Muscle layer of colon (tissue), 2 donors: ENCODE data around the gene CELF4.

Experiments used
- H3K27ac ChIP-seq: one replicate; pipeline ENCODE4 v1.7.0; 2013; ENCODE audit warnings: low read depth, mild to moderate bottlenecking, low read length, moderate library complexity
- H3K27me3 ChIP-seq, 2 donors: one replicate each; pipeline ENCODE4 v1.7.0; 2013; ENCODE audit warnings: low read length in 2 of 2, mild to moderate bottlenecking in 2 of 2; ENCODE audit not compliant: insufficient read depth in 2 of 2, control insufficient read depth in 1 of 2
- H3K36me3 ChIP-seq: one replicate; pipeline ENCODE4 v1.7.0; 2013; ENCODE audit warnings: mild to moderate bottlenecking, low read length; ENCODE audit not compliant: insufficient read depth
- H3K4me1 ChIP-seq: one replicate; pipeline ENCODE4 v1.7.0; 2013; ENCODE audit warnings: mild to moderate bottlenecking, low read length; ENCODE audit not compliant: insufficient read depth
- H3K4me3 ChIP-seq, 2 donors: one replicate each; pipeline ENCODE4 v1.7.0; 2013; ENCODE audit warnings: low read length in 2 of 2, low read depth in 1 of 2, mild to moderate bottlenecking in 1 of 2, moderate library complexity in 1 of 2
- H3K9ac ChIP-seq: one replicate; pipeline ENCODE4 v1.7.0; 2013; ENCODE audit warnings: low read length
- H3K9me3 ChIP-seq: one replicate; pipeline ENCODE4 v1.7.0; 2013; ENCODE audit warnings: mild to moderate bottlenecking, low read length
- donor health status: abdominal sarcoma.
- donor health status: Adenocarcinoma of cecum.

CELF4 gene

GRCh38 chr18:37313624-37314023 lies 252.0 kb downstream of the CELF4 start:
- H3K27me3 ChIP-seq = no peaks in the 10 kb centered on the region
- no peaks in the 10 kb centered on the region for H3K4me1 ChIP-seq
- H3K27ac ChIP-seq = no peak overlapping the region
- no peaks in the 10 kb centered on the region for H3K9me3 ChIP-seq
- no peaks in the 10 kb centered on the region for H3K36me3 ChIP-seq
- H3K4me3 ChIP-seq = no peak overlapping the region
- H3K9ac ChIP-seq = no peak overlapping the region

- no peaks in the 10 kb centered on the region for H3K4me1 ChIP-seq
- H3K9me3 ChIP-seq = no peaks in the 10 kb centered on the region
- H3K36me3 ChIP-seq = no peaks in the 10 kb centered on the region
- H3K9ac ChIP-seq = no peak overlapping the region
- H3K27me3 ChIP-seq = no peaks in the 10 kb centered on the region
- H3K4me3 ChIP-seq = no peak overlapping the region
- H3K27ac ChIP-seq = no peak overlapping the region
These were observed 255.7 kb downstream of the CELF4 start for GRCh38 chr18:37309861-37310260.

DNA sequence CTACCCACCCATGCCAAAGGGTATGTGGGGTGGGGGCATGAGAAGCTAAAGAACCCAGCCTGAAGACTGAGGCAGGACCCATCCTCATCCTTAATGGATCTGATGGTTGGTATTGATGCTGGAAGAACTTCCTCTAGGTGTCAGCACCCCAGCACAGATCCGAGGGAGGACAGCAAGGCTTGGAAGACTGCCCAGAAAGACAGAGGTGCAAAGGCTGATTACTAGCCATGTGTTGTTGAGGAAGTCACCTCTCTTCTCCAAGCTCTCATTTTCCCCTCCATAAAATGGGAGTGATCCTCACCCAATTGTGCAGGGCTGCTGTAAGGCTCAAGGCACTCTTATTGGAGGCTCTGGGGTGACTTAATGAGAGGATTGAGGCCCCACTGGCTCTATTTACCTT lies 256.5 kb downstream of the CELF4 start:
- Histone ChIP-seq H3K36me3 (no peaks in the 10 kb centered on the region), H3K27me3 (no peaks in the 10 kb centered on the region), H3K4me3 (no peak overlapping the region), H3K9ac (no peak overlapping the region), H3K4me1 (no peaks in the 10 kb centered on the region), H3K27ac (no peak overlapping the region), H3K9me3 (no peaks in the 10 kb centered on the region)

GRCh38 chr18:37307181-37307580 lies 258.4 kb downstream of the CELF4 start:
- Histone ChIP-seq H3K36me3 (no peaks in the 10 kb centered on the region), H3K9ac (no peak overlapping the region), H3K4me1 (no peaks in the 10 kb centered on the region), H3K27me3 (no peaks in the 10 kb centered on the region), H3K27ac (no peak overlapping the region), H3K4me3 (no peak overlapping the region), H3K9me3 (no peaks in the 10 kb centered on the region)

- Histone ChIP-seq H3K4me3 (no peak overlapping the region), H3K27me3 (no peaks in the 10 kb centered on the region), H3K27ac (no peak overlapping the region), H3K4me1 (no peaks in the 10 kb centered on the region), H3K9ac (no peak overlapping the region), H3K36me3 (no peaks in the 10 kb centered on the region), H3K9me3 (no peaks in the 10 kb centered on the region)
These were observed 259.2 kb downstream of the CELF4 start for GRCh38 chr18:37306432-37306831.

- no peaks in the 10 kb centered on the region for H3K36me3 ChIP-seq
- no peak overlapping the region for H3K27ac ChIP-seq
- no peaks in the 10 kb centered on the region for H3K4me1 ChIP-seq
- no peaks in the 10 kb centered on the region for H3K9me3 ChIP-seq
- no peak overlapping the region for H3K9ac ChIP-seq
- no peak overlapping the region for H3K4me3 ChIP-seq
- no peaks in the 10 kb centered on the region for H3K27me3 ChIP-seq
These were observed 260.5 kb downstream of the CELF4 start for GRCh38 chr18:37305066-37305465.

DNA sequence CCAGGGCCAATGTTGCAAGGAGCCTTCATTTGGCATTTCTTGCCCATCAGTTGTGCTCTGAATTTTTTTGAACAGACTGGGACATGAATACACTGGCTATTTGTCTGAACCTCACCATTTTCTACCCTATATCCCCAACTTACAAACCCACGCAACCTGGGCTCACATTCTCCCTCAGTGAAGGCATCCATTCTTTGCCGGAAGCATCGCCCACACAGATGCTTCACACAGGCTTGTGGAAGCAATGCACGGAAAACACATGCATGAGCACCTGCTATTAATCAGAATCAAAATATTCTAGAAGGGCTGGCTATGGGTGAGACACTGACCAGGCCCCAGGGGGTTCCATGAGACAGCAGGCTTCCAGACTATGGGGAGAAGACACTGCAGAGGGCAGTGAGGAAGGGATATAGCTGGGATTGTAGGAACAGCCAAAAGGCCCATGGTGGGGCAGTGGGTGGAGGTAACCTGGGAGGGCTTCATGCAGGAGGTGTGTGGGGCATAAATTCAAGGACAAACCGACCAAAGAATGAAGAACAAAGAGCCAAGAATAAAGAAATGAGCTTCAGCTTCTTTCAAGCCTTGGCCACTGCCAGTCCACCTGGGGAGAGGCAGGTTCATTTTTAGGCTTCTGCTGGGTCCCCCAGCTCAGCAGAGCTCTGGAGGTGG lies 261.5 kb downstream of the CELF4 start:
- Histone ChIP-seq H3K27me3 (no peaks in the 10 kb centered on the region), H3K4me1 (peaks cover 9% of the 10 kb centered on the region), H3K9ac (no peak overlapping the region), H3K4me3 (no peak overlapping the region), H3K27ac (no peak overlapping the region), H3K36me3 (no peaks in the 10 kb centered on the region), H3K9me3 (no peaks in the 10 kb centered on the region)

DNA sequence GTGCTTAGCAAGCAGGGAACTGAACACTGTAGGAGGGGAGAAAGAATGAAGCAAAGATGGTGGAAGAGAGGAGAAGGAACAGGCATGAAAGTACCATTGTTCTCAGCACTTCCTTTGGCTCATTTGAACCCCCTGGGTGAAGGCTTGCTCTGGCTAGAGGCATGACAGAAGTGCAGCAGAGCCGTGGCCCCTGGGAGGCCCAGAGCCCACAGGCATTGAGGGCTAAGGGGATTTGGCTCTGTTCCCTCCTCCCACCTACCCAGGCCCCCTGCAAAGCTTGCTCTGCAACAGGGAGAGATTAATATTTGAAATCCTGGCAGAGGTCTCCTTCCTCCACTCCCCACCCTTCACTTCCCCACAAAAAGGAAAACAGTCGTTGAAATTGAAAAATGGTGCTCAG lies 262.6 kb downstream of the CELF4 start:
- Histone ChIP-seq H3K9ac (no peak overlapping the region), H3K4me1 (peaks cover 15% of the 10 kb centered on the region), H3K9me3 (no peaks in the 10 kb centered on the region), H3K4me3 (no peak overlapping the region), H3K27ac (no peak overlapping the region), H3K36me3 (no peaks in the 10 kb centered on the region), H3K27me3 (no peaks in the 10 kb centered on the region)

DNA sequence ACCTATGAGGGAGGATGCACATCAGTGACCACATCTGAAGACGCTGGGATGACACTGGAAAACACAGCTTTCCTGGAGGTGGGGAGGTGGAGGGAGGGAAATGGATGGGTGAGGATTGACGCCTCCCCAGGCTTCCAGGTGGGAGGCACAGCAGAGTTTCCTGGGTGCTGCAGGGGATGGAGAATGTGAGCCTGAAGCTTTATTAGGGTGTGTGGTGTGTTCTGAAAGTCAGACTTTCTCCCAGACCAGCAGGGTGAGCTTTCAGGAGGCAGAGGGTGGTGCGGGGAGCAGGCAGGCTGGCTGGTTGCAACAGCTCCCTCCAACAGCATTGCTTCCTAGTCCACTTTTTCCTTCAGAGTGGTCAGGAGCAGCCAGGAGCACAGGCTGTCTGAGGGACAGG lies 263.1 kb downstream of the CELF4 start:
- Histone ChIP-seq H3K9me3 (no peaks in the 10 kb centered on the region), H3K36me3 (no peaks in the 10 kb centered on the region), H3K4me1 (peaks cover 15% of the 10 kb centered on the region), H3K9ac (no peak overlapping the region), H3K27me3 (no peaks in the 10 kb centered on the region), H3K4me3 (no peak overlapping the region), H3K27ac (no peak overlapping the region)

- Histone ChIP-seq H3K36me3 (no peaks in the 10 kb centered on the region), H3K4me1 (peaks cover 15% of the 10 kb centered on the region), H3K9ac (no peak overlapping the region), H3K27me3 (no peaks in the 10 kb centered on the region), H3K27ac (no peak overlapping the region), H3K4me3 (no peak overlapping the region), H3K9me3 (no peaks in the 10 kb centered on the region)
These were observed 265.9 kb downstream of the CELF4 start for GRCh38 chr18:37299471-37300304.

- H3K9ac ChIP-seq = no peak overlapping the region
- H3K36me3 ChIP-seq = no peaks in the 10 kb centered on the region
- no peaks in the 10 kb centered on the region for H3K9me3 ChIP-seq
- H3K4me3 ChIP-seq = no peak overlapping the region
- H3K27me3 ChIP-seq = no peaks in the 10 kb centered on the region
- H3K4me1 ChIP-seq = peaks cover 15% of the 10 kb centered on the region
- no peak overlapping the region for H3K27ac ChIP-seq
These were observed 266.8 kb downstream of the CELF4 start for GRCh38 chr18:37298816-37299215.

GRCh38 chr18:37297106-37297505 lies 268.5 kb downstream of the CELF4 start:
- Histone ChIP-seq H3K4me1 (peaks cover 15% of the 10 kb centered on the region), H3K27ac (no peak overlapping the region), H3K36me3 (no peaks in the 10 kb centered on the region), H3K9me3 (no peaks in the 10 kb centered on the region), H3K27me3 (no peaks in the 10 kb centered on the region), H3K4me3 (no peak overlapping the region), H3K9ac (no peak overlapping the region)
